ENCODE results near the gene CNOT2. TPM values are rescaled to one million over a fixed set of nuclear protein-coding genes. Genes with fewer than 3 reads are reported as not detected.
A peak's percentile ranks its signal among the peaks of the same experiment; 100 is the strongest.

The CNOT2 gene
- total RNA-seq, 2 experiments from 2014 or later: 121 to 123 TPM

DNA sequence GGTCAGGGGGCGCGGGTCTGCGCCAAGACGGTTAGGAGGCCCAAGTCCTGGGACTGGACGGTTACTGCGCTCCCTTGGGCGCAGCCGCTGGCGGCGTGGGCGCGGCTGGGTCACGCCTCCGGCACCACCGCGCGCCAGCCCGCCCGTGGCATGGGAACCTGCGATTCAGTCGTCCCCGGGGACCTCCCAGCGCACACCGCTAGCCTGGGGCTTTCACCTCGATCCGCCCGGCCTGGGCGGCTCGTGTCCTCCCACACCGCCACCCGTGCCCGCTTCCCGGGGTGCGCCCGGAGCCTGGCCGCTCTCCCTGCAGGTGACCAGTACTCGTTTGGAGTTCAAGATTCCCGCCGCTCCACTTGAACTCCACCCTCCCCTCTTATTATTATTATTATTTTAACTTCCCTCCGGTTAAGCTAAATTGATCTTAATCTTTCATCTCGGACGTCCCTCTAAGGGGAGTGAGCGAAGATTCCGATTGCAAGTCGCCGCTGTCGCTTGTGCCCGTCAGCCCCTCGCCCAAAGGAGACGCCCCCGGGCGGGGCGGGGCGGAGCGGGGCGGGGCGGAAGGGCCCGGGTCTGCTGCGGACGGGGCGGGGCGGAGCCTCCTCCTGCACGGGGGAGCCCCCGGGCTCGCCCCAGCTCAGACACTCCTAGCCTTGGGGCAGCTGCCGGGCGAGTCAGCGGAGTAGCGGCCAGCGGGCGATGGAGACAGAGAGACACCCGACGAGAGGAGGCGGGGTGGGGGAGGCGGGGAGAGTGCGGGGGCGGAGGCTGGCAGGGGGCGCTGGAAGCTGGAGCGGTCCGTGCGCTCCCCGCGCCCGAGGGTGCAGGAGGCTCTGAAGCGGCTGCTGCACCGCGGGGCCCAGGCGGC, 122.7 kb downstream of the CNOT2 start, which contains the start of gene KCNMB4:
TSS of gene KCNMB4 (plus strand) at position 643 of the 871 bp plus-strand sequence. CDS start 445 bp downstream, outside the sequence.
- TF ChIP-seq, protein P1, sequence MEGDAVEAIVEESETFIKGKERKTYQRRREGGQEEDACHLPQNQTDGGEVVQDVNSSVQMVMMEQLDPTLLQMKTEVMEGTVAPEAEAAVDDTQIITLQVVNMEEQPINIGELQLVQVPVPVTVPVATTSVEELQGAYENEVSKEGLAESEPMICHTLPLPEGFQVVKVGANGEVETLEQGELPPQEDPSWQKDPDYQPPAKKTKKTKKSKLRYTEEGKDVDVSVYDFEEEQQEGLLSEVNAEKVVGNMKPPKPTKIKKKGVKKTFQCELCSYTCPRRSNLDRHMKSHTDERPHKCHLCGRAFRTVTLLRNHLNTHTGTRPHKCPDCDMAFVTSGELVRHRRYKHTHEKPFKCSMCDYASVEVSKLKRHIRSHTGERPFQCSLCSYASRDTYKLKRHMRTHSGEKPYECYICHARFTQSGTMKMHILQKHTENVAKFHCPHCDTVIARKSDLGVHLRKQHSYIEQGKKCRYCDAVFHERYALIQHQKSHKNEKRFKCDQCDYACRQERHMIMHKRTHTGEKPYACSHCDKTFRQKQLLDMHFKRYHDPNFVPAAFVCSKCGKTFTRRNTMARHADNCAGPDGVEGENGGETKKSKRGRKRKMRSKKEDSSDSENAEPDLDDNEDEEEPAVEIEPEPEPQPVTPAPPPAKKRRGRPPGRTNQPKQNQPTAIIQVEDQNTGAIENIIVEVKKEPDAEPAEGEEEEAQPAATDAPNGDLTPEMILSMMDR (conservative IDR thresholded peaks at IDR 0.05; ENCODE audit: low read length): 0 out of 2 replicates have a peak, but pooled peaks have one; percentile 20
- no peak for TF ChIP-seq EZH2phosphoT487 (IDR thresholded peaks at IDR 0.05; ENCODE audit: borderline replicate concordance, low read depth, low read length)
- intact Hi-C loops (cut with micrococcal nuclease; ENCODE audit: unreplicated experiment): loop anchor here (1.0 to 10.0 kb wide), 5 partner anchors 104 to 1329 kb away; partner anchors contain the start of gene CNOT2
- DNase-seq (ENCODE audit: low spot score): peak; percentile 82
- CTCF ChIA-PET (ENCODE audit: unreplicated experiment): no interaction called here
- Histone ChIP-seq H3K36me3 (ENCODE audit: insufficient read depth, low read length) (0 out of 2 replicates have a peak, but pooled peaks cover under 1% of the 10 kb centered on the region), H3K4me1 (ENCODE audit: insufficient read depth, low read length, poor library complexity, severe bottlenecking) (peaks cover 47% of the 10 kb centered on the region), H3K9me2 (ENCODE audit: insufficient read depth, low read length) (no peaks in the 10 kb centered on the region), H3K27ac (ENCODE audit: low read depth, low read length, poor library complexity, severe bottlenecking) (peak within 1 kb of the TSS; percentile 50), H3K4me2 (ENCODE audit: low read length) (peak within 1 kb of the TSS; percentile 75), H3K79me2 (ENCODE audit: insufficient read depth, low read depth, low read length) (peaks cover 20% of the 10 kb centered on the region; the same call in 1 of the 2 replicates), H3K4me3 (ENCODE audit: low read depth, low read length, poor library complexity, severe bottlenecking) (peak within 1 kb of the TSS; percentile 74), H4K20me1 (ENCODE audit: insufficient read depth, low read length) (no peaks in the 10 kb centered on the region), H2AFZ (ENCODE audit: low read length) (peak within 1 kb of the TSS; percentile 80), H3K9me3 (ENCODE audit: low read length) (no peaks in the 10 kb centered on the region)
- no TSS peak for BruUV-seq (replicated peaks)
- POLR2A ChIA-PET: interaction anchor here (0.6 to 1.8 kb wide), 9 partner anchors 10 to 1114 kb away, joined by 3 to 13 read pairs (median 4); no protein-coding TSS in a partner anchor

DNA sequence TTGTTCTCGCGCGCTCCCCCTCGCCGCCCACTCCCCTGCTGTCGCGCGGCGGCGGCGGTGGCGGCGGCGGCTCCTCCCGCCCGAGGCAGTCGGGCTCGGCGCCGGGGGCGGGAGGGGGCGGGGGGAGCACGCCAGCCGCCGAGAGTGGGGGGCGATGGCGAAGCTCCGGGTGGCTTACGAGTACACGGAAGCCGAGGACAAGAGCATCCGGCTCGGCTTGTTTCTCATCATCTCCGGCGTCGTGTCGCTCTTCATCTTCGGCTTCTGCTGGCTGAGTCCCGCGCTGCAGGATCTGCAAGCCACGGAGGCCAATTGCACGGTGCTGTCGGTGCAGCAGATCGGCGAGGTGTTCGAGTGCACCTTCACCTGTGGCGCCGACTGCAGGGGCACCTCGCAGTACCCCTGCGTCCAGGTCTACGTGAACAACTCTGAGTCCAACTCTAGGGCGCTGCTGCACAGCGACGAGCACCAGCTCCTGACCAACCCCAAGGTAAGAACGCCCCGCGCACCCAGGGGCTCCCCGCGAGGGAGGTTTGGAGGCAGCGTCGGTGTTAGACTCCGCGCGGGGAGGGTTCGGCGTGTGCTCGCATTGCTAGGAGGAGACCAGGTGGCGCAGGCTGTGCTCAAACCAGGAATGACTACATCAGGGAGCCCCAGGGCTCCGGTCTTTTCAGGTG, 123.5 kb downstream of the CNOT2 start:
- H4K20me1 ChIP-seq (ENCODE audit: insufficient read depth, low read length): no peaks in the 10 kb centered on the region
- no peaks in the 10 kb centered on the region for H3K9me2 ChIP-seq (ENCODE audit: insufficient read depth, low read length)
- H2AFZ ChIP-seq (ENCODE audit: low read length): peak overlapping the region; percentile 80
- peak; percentile 83 for DNase-seq (ENCODE audit: low spot score)
- H3K4me1 ChIP-seq (ENCODE audit: insufficient read depth, low read length, poor library complexity, severe bottlenecking): peaks cover 47% of the 10 kb centered on the region
- peak overlapping the region; percentile 74 for H3K4me3 ChIP-seq (ENCODE audit: low read depth, low read length, poor library complexity, severe bottlenecking)
- ChIA-PET POLR2A (interaction anchor here (0.9 to 1.8 kb wide), 5 partner anchors 10 to 116 kb away, joined by 3 to 5 read pairs (median 4); no protein-coding TSS in a partner anchor), CTCF (ENCODE audit: unreplicated experiment) (no interaction called here)
- intact Hi-C loops (cut with micrococcal nuclease; ENCODE audit: unreplicated experiment): loop anchor here (1.0 to 10.0 kb wide), 5 partner anchors 104 to 1328 kb away; partner anchors contain the start of gene CNOT2
- no TSS peak for BruUV-seq (replicated peaks)
- H3K36me3 ChIP-seq (ENCODE audit: insufficient read depth, low read length): 0 out of 2 replicates have a peak, but pooled peaks cover 5% of the 10 kb centered on the region
- H3K9me3 ChIP-seq (ENCODE audit: low read length): no peaks in the 10 kb centered on the region
- H3K27ac ChIP-seq (ENCODE audit: low read depth, low read length, poor library complexity, severe bottlenecking): peak overlapping the region; percentile 50
- H3K4me2 ChIP-seq (ENCODE audit: low read length): peak overlapping the region; percentile 75
- H3K79me2 ChIP-seq (ENCODE audit: insufficient read depth, low read depth, low read length): peaks cover 20% of the 10 kb centered on the region; the same call in 1 of the 2 replicates
- no peak for TF ChIP-seq EZH2phosphoT487 (IDR thresholded peaks at IDR 0.05; ENCODE audit: borderline replicate concordance, low read depth, low read length)
- TF ChIP-seq, protein P1 (conservative IDR thresholded peaks at IDR 0.05; ENCODE audit: low read length): no peak

All from OCI-LY7 (cell line).